ENCODE results near the gene H2BK1. TPM values are rescaled to one million over a fixed set of nuclear protein-coding genes. Genes with fewer than 3 reads are reported as not detected.

H2BK1 gene
- total RNA-seq, 6 donors from 2014 or later: not detected

DNA sequence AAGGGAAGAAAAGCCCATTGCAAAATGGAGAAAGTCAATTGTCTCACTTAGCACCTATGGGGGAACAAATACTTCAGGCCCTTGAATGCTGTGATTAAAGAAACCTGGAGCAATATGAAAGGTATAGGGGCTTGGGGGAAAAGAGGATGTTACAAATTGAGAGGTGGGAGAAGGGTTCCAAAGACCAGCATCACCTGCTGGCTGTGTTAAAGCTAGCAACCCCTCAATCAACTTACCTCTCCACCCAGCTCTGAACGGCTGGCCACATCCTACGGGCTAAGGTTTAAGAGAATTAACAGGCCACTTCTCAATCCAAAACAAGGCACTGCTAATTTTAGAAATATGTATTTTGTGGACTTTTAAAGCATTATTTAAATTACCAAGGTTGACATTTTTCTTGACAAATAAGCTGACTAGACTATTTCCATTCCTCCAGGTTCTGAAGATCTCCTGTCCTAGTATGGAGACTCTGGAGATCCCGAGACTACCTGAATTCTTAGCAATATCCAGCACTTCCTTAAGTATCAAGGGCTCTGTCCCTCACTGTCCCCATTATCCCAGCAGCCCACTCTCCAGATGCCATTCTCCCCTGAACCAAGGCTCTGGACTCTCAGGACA is 976 bp upstream of the H2BK1 start:
- no peak overlapping the region for H3K4me3 ChIP-seq
- DNase-seq: no peak
- WGBS, 2 donors: 88 to 90% methylated on average over 3 of the region's 3 CpGs
- no peaks in the 10 kb centered on the region for H3K4me1 ChIP-seq
- TF ChIP-seq EP300 (IDR thresholded peaks at IDR 0.05) (no peak), CTCF (IDR thresholded peaks at IDR 0.05) (no peak), POLR2AphosphoS5 (IDR thresholded peaks at IDR 0.05) (no peak), POLR2A (IDR thresholded peaks at IDR 0.05) (no peak)
- peaks cover 6 to 41% (median 32%) of the 10 kb centered on the region in 4 donors for H3K36me3 ChIP-seq
- H3K27ac ChIP-seq: no peak overlapping the region
- no peak for ATAC-seq (ENCODE audit: low FRiP score in 2 of 2)
- H3K9me3 ChIP-seq: no peaks in the 10 kb centered on the region
- no peaks in the 10 kb centered on the region for H3K27me3 ChIP-seq

- H3K27me3 ChIP-seq: no peaks in the 10 kb centered on the region
- ATAC-seq (ENCODE audit: low FRiP score in 2 of 2) (no peak), DNase-seq (no peak)
- no peak overlapping the region for H3K4me3 ChIP-seq
- peaks cover 0 to 24% (median 16%) of the 10 kb centered on the region in 4 donors for H3K36me3 ChIP-seq
- TF ChIP-seq POLR2A (IDR thresholded peaks at IDR 0.05) (no peak), EP300 (IDR thresholded peaks at IDR 0.05) (no peak), POLR2AphosphoS5 (IDR thresholded peaks at IDR 0.05) (no peak), CTCF (IDR thresholded peaks at IDR 0.05) (no peak)
- no peaks in the 10 kb centered on the region for H3K4me1 ChIP-seq
- H3K27ac ChIP-seq: no peak overlapping the region
- 83 to 90% methylated on average over 6 of the region's 6 CpGs for WGBS, 2 donors
- H3K9me3 ChIP-seq: no peaks in the 10 kb centered on the region
Measured at GRCh38 chr7:151209588-151209987, 700 bp downstream of the H2BK1 start.

- Histone ChIP-seq H3K27ac (no peak overlapping the region), H3K4me3 (no peak overlapping the region), H3K27me3 (no peaks in the 10 kb centered on the region), H3K4me1 (no peaks in the 10 kb centered on the region), H3K36me3 (peaks cover 0 to 12% (median 6%) of the 10 kb centered on the region in 4 donors), H3K9me3 (no peaks in the 10 kb centered on the region)
- DNase-seq: no peak
- ATAC-seq (ENCODE audit: low FRiP score in 2 of 2): no peak
- 68 to 80% methylated on average over 9 of the region's 9 CpGs for WGBS, 2 donors
- no peak for TF ChIP-seq EP300 (IDR thresholded peaks at IDR 0.05)
- TF ChIP-seq CTCF (IDR thresholded peaks at IDR 0.05): no peak
- no peak for TF ChIP-seq POLR2A (IDR thresholded peaks at IDR 0.05)
- TF ChIP-seq POLR2AphosphoS5 (IDR thresholded peaks at IDR 0.05): no peak
Measured at GRCh38 chr7:151208253-151208862, 1.9 kb downstream of the H2BK1 start.

- H3K4me1 ChIP-seq: no peaks in the 10 kb centered on the region
- H3K4me3 ChIP-seq: no peak overlapping the region
- TF ChIP-seq POLR2A (IDR thresholded peaks at IDR 0.05): no peak
- TF ChIP-seq CTCF (IDR thresholded peaks at IDR 0.05): no peak
- no peak for TF ChIP-seq EP300 (IDR thresholded peaks at IDR 0.05)
- no peak for TF ChIP-seq POLR2AphosphoS5 (IDR thresholded peaks at IDR 0.05)
- H3K27me3 ChIP-seq: no peaks in the 10 kb centered on the region
- peaks cover 0 to 6% (median 3%) of the 10 kb centered on the region in 4 donors for H3K36me3 ChIP-seq
- DNase-seq: peak in 1 of 2 donors; percentile 74
- no peak for ATAC-seq (ENCODE audit: low FRiP score in 2 of 2)
- no peak overlapping the region for H3K27ac ChIP-seq
- 61 to 70% methylated on average over 5 to 12 of the region's 12 CpGs for WGBS, 2 donors
- no peaks in the 10 kb centered on the region for H3K9me3 ChIP-seq
Measured at GRCh38 chr7:151207804-151208203, 2.5 kb downstream of the H2BK1 start.

GRCh38 chr7:151207315-151207714 is 3.0 kb downstream of the H2BK1 start:
- no peak for ATAC-seq (ENCODE audit: low FRiP score in 2 of 2)

More at GRCh38 chr7:151207315-151207714, 3.0 kb downstream of the H2BK1 start:
- Histone ChIP-seq H3K9me3 (no peaks in the 10 kb centered on the region), H3K27ac (no peak overlapping the region), H3K4me3 (no peak overlapping the region), H3K4me1 (no peaks in the 10 kb centered on the region), H3K27me3 (no peaks in the 10 kb centered on the region), H3K36me3 (peaks cover 0 to 1% (median under 1%) of the 10 kb centered on the region in 4 donors)
- DNase-seq: no peak
- WGBS, 2 donors: 44 to 55% methylated on average over 9 of the region's 9 CpGs
- TF ChIP-seq POLR2AphosphoS5 (IDR thresholded peaks at IDR 0.05): no peak

Measured in upper lobe of left lung (tissue), 6 donors.